GM23338 (cell line): ENCODE results near the gene NLRC3. TPM values are rescaled to one million over a fixed set of nuclear protein-coding genes. Genes with fewer than 3 reads are reported as not detected.
A peak's percentile ranks its signal among the peaks of the same experiment; 100 is the strongest.

ENCODE experiments used
- ATAC-seq: fragments of 200-7000 bp; cut with Tn5 transposase; 3 replicates; pipeline ENCODE4 v1.9.1; 2020
- DNase-seq: peaks from one replicate; pipeline ENCODE4 v3.0.0-alpha.2; 2015; ENCODE audit warnings: low spot score
- H2AFZ ChIP-seq: fragments of 200-600 bp; sonication (generic); 2 replicates; pipeline ENCODE4 v1.8.0; 2016; ENCODE audit warnings: antibody characterized with exemption, mild to moderate bottlenecking, moderate library complexity
- H3F3A ChIP-seq: fragments of 200-600 bp; sonication (generic); replicated peaks from 2 replicates; pipeline ENCODE4 v1.8.0; 2017; ENCODE audit warnings: antibody characterized with exemption, mixed run types, low read depth
- H3K27ac ChIP-seq: fragments of 200-600 bp; sonication (generic); 2 replicates; pipeline ENCODE4 v1.6.1; 2016; ENCODE audit warnings: low read depth
- H3K27me3 ChIP-seq: fragments of 200-600 bp; sonication (generic); 2 replicates; pipeline ENCODE4 v1.8.0; 2016; ENCODE audit warnings: mild to moderate bottlenecking, mixed run types, moderate library complexity; ENCODE audit not compliant: insufficient read depth
- H3K36me3 ChIP-seq: fragments of 200-600 bp; sonication (generic); 2 replicates; pipeline ENCODE4 v1.8.0; 2016; ENCODE audit warnings: mild to moderate bottlenecking; ENCODE audit not compliant: insufficient read depth
- H3K4me1 ChIP-seq: fragments of 200-600 bp; sonication (generic); 2 replicates; pipeline ENCODE4 v1.8.0; 2016; ENCODE audit warnings: mild to moderate bottlenecking, moderate library complexity; ENCODE audit not compliant: insufficient read depth
- H3K4me2 ChIP-seq: fragments of 200-600 bp; sonication (generic); 2 replicates; pipeline ENCODE4 v1.7.1; 2017; ENCODE audit warnings: mixed run types
- H3K4me3 ChIP-seq: fragments of 200-600 bp; sonication (generic); 2 replicates; pipeline ENCODE4 v1.6.1; 2016; ENCODE audit warnings: mixed run types
- H3K79me2 ChIP-seq: fragments of 200-600 bp; sonication (generic); replicated peaks from 2 replicates; pipeline ENCODE4 v1.8.0; 2017; ENCODE audit warnings: mild to moderate bottlenecking; ENCODE audit not compliant: insufficient read depth
- H3K9me2 ChIP-seq: fragments of 200-600 bp; sonication (generic); 2 replicates; pipeline ENCODE4 v1.8.0; 2017; ENCODE audit not compliant: insufficient read depth
- H4K20me1 ChIP-seq: fragments of 200-600 bp; sonication (generic); replicated peaks from 2 replicates; pipeline ENCODE4 v1.8.0; 2017; ENCODE audit warnings: mild to moderate bottlenecking; ENCODE audit not compliant: insufficient read depth
- H3K27ac Mint-ChIP-seq: 2 replicates; pipeline ENCODE4 v1.8.0; 2020; ENCODE audit warnings: inconsistent platforms, mild to moderate bottlenecking, moderate library complexity, mixed read lengths
- H3K27me3 Mint-ChIP-seq: 3 replicates; pipeline ENCODE4 v1.8.0; 2022; ENCODE audit warnings: low read depth, mild to moderate bottlenecking, moderate library complexity, mixed read lengths, inconsistent platforms; ENCODE audit not compliant: insufficient read depth, poor library complexity
- H3K36me3 Mint-ChIP-seq: 3 replicates; pipeline ENCODE4 v1.8.0; 2021; ENCODE audit warnings: low read depth, mild to moderate bottlenecking, inconsistent platforms, moderate library complexity, mixed read lengths
- H3K4me1 Mint-ChIP-seq: 3 replicates; pipeline ENCODE4 v1.8.0; 2020; ENCODE audit warnings: mild to moderate bottlenecking, inconsistent platforms, mixed read lengths
- H3K4me3 Mint-ChIP-seq: 3 replicates; pipeline ENCODE4 v1.8.0; 2021; ENCODE audit warnings: moderate library complexity, mild to moderate bottlenecking, inconsistent platforms, mixed read lengths
- H3K9me3 Mint-ChIP-seq: 3 replicates; pipeline ENCODE4 v1.8.0; 2020; ENCODE audit warnings: moderate library complexity, mild to moderate bottlenecking, inconsistent platforms, mixed read lengths
- CTCF ChIP-seq, 2 experiments: fragments of 200-600 bp in 1 of 2; sonication (generic) in 1 of 2; conservative IDR thresholded peaks; 2 replicates each; pipeline versions ENCODE4 v1.5.1 to v1.6.1; 2016 to 2017; ENCODE audit warnings: antibody characterized with exemption in 2 of 2, low read depth in 2 of 2, mild to moderate bottlenecking in 2 of 2, moderate library complexity in 1 of 2
- EZH2 ChIP-seq: fragments of 200-600 bp; sonication (generic); IDR thresholded peaks from one replicate; pipeline ENCODE4 v1.8.0; 2017; ENCODE audit warnings: antibody characterized with exemption, mild to moderate bottlenecking, low read depth; ENCODE audit not compliant: unreplicated experiment
- EZH2phosphoT487 ChIP-seq: fragments of 200-600 bp; sonication (generic); IDR thresholded peaks from one replicate; pipeline ENCODE4 v1.8.1; 2018; ENCODE audit warnings: antibody characterized with exemption; ENCODE audit not compliant: unreplicated experiment
- JUNB ChIP-seq: IDR thresholded peaks from one replicate; pipeline ENCODE4 v1.6.1; 2016; ENCODE audit warnings: antibody characterized with exemption; ENCODE audit not compliant: unreplicated experiment
- NANOG ChIP-seq: IDR thresholded peaks from 2 replicates; pipeline ENCODE4 v1.6.1; 2016; ENCODE audit warnings: antibody characterized with exemption, borderline replicate concordance
- POLR2AphosphoS5 ChIP-seq: IDR thresholded peaks from 2 replicates; pipeline ENCODE4 v1.6.1; 2016; ENCODE audit warnings: antibody characterized with exemption, low read depth
- STAT1 ChIP-seq: IDR thresholded peaks from one replicate; pipeline ENCODE4 v1.6.1; 2016; ENCODE audit warnings: antibody characterized with exemption; ENCODE audit not compliant: unreplicated experiment
- ZNF331 ChIP-seq: fragments of 250-450 bp; sonication (Bioruptor Pico); IDR thresholded peaks from 2 replicates; pipeline ENCODE4 v1.5.0; 2020; ENCODE audit warnings: low read depth, mild to moderate bottlenecking, moderate library complexity
- ZNF462 ChIP-seq: fragments of 250-450 bp; sonication (Bioruptor Pico); IDR thresholded peaks from 2 replicates; pipeline ENCODE4 v1.5.0; 2020; ENCODE audit warnings: mild to moderate bottlenecking, moderate library complexity
- polyA plus RNA-seq: library from polyadenylated mRNA; unstranded; fragments of >200 nt; fragmentation: Nextera tagmentation; extraction: Ambion mirVana; gene quantifications from 2 replicates; pipeline ENCODE4 v1.2.1, GENCODE V29; 2016
- total RNA-seq: library from RNA; depleted of rRNA; stranded (reverse); fragments of >200 nt; shearing (Covaris generic); gene quantifications from 2 replicates; pipeline ENCODE4 v1.2.3, GENCODE V29; 2014

NLRC3 gene
- total and polyA plus RNA-seq, 2 experiments from 2014 or later: 0.11 to 0.49 TPM

GRCh38 chr16:3492356-3492755 lies 84.8 kb downstream of the NLRC3 start (continued):
- TF ChIP-seq ZNF462 (CRISPR knock-in tag): no peak
- TF ChIP-seq NANOG: no peak
- no peak for TF ChIP-seq JUNB
- TF ChIP-seq EZH2: no peak
- no peak for TF ChIP-seq EZH2phosphoT487
- no peak for TF ChIP-seq POLR2AphosphoS5

GRCh38 chr16:3490911-3491629 lies 86.1 kb downstream of the NLRC3 start:
- H4K20me1 ChIP-seq: no peaks in the 10 kb centered on the region
- TF ChIP-seq STAT1: no peak
- no peak for TF ChIP-seq ZNF331 (CRISPR knock-in tag)
- peak; percentile 24 to 76; a peak in 3 of 4 replicates for TF ChIP-seq CTCF (conservative IDR thresholded peaks at IDR 0.05; ENCODE audit: low read depth in 2 of 2)
- no peaks in the 10 kb centered on the region for H3K27me3 ChIP-seq
- Mint-ChIP-seq H3K4me1 (no peaks in the 10 kb centered on the region), H3K27me3 (peaks cover 13% of the 10 kb centered on the region), H3K4me3 (no peak overlapping the region), H3K27ac (no peak overlapping the region), H3K36me3 (no peaks in the 10 kb centered on the region), H3K9me3 (no peaks in the 10 kb centered on the region)
- H3K4me1 ChIP-seq: no peaks in the 10 kb centered on the region
- peak; percentile 53 for DNase-seq
- H3K36me3 ChIP-seq: no peaks in the 10 kb centered on the region
- no peaks in the 10 kb centered on the region for H3K9me2 ChIP-seq
- H3K4me2 ChIP-seq: no peak overlapping the region
- no peak overlapping the region for H3K27ac ChIP-seq
- H3K4me3 ChIP-seq: no peak overlapping the region
- no peaks in the 10 kb centered on the region for H3F3A ChIP-seq
- no peak overlapping the region for H2AFZ ChIP-seq
- ATAC-seq: peak; percentile 55
- no peaks in the 10 kb centered on the region for H3K79me2 ChIP-seq
